Measurements from ENCODE around the gene RPP21. TPM values are rescaled to one million over a fixed set of nuclear protein-coding genes. Genes with fewer than 3 reads are reported as not detected.
A peak's percentile ranks its signal among the peaks of the same experiment; 100 is the strongest.

RPP21 gene
- total RNA-seq: 47.5 and 48.8 TPM in 2 replicates
- long read RNA-seq, partial matches to known transcripts: 0 of 5 reads
- long read RNA-seq, other reads (novel, unspliced or antisense): 1 of 5 reads

- Mint-ChIP-seq H3K27me3 (ENCODE audit: unreplicated experiment) (no peaks in the 10 kb centered on the region), H3K9me3 (ENCODE audit: unreplicated experiment) (no peaks in the 10 kb centered on the region), H3K4me1 (ENCODE audit: unreplicated experiment) (peaks cover 11% of the 10 kb centered on the region), H3K36me3 (ENCODE audit: unreplicated experiment) (peaks cover 23% of the 10 kb centered on the region), H3K4me3 (ENCODE audit: unreplicated experiment) (peak within 1 kb of the TSS; percentile 85), H3K27ac (ENCODE audit: unreplicated experiment) (peak within 1 kb of the TSS; percentile 88)
- DNase-seq (ENCODE audit: extremely low spot score, unreplicated experiment): peak; percentile 94
- TF ChIP-seq, protein P1, sequence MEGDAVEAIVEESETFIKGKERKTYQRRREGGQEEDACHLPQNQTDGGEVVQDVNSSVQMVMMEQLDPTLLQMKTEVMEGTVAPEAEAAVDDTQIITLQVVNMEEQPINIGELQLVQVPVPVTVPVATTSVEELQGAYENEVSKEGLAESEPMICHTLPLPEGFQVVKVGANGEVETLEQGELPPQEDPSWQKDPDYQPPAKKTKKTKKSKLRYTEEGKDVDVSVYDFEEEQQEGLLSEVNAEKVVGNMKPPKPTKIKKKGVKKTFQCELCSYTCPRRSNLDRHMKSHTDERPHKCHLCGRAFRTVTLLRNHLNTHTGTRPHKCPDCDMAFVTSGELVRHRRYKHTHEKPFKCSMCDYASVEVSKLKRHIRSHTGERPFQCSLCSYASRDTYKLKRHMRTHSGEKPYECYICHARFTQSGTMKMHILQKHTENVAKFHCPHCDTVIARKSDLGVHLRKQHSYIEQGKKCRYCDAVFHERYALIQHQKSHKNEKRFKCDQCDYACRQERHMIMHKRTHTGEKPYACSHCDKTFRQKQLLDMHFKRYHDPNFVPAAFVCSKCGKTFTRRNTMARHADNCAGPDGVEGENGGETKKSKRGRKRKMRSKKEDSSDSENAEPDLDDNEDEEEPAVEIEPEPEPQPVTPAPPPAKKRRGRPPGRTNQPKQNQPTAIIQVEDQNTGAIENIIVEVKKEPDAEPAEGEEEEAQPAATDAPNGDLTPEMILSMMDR (IDR thresholded peaks at IDR 0.05): no peak
Measured at GRCh38 chr6:30344868-30345671, at the start of gene RPP21. RPP21 (plus strand) TSS chr6:30345156; CDS start chr6:30345172, 16 bp downstream.

GRCh38 chr6:30295837-30296236, 49.1 kb upstream of the RPP21 start:
- Mint-ChIP-seq H3K36me3 (ENCODE audit: unreplicated experiment) (peaks cover 53% of the 10 kb centered on the region), H3K4me1 (ENCODE audit: unreplicated experiment) (no peaks in the 10 kb centered on the region), H3K4me3 (ENCODE audit: unreplicated experiment) (no peak overlapping the region), H3K27ac (ENCODE audit: unreplicated experiment) (no peak overlapping the region), H3K9me3 (ENCODE audit: unreplicated experiment) (peaks cover 17% of the 10 kb centered on the region), H3K27me3 (ENCODE audit: unreplicated experiment) (no peaks in the 10 kb centered on the region)
- TF ChIP-seq, protein P1 (IDR thresholded peaks at IDR 0.05): no peak
- no peak for DNase-seq (ENCODE audit: extremely low spot score, unreplicated experiment)

GRCh38 chr6:30304002-30304401, 41.0 kb upstream of the RPP21 start:
- Mint-ChIP-seq H3K4me1 (ENCODE audit: unreplicated experiment) (no peaks in the 10 kb centered on the region), H3K27ac (ENCODE audit: unreplicated experiment) (no peak overlapping the region), H3K9me3 (ENCODE audit: unreplicated experiment) (peaks cover 35% of the 10 kb centered on the region), H3K4me3 (ENCODE audit: unreplicated experiment) (no peak overlapping the region), H3K27me3 (ENCODE audit: unreplicated experiment) (no peaks in the 10 kb centered on the region), H3K36me3 (ENCODE audit: unreplicated experiment) (peaks cover 57% of the 10 kb centered on the region)
- no peak for DNase-seq (ENCODE audit: extremely low spot score, unreplicated experiment)
- TF ChIP-seq, protein P1 (IDR thresholded peaks at IDR 0.05): no peak

- H3K4me1 Mint-ChIP-seq (ENCODE audit: unreplicated experiment): peaks cover 5% of the 10 kb centered on the region
- peaks cover 34% of the 10 kb centered on the region for H3K36me3 Mint-ChIP-seq (ENCODE audit: unreplicated experiment)
- TF ChIP-seq, protein P1 (IDR thresholded peaks at IDR 0.05): no peak
- no peak for DNase-seq (ENCODE audit: extremely low spot score, unreplicated experiment)
- H3K4me3 Mint-ChIP-seq (ENCODE audit: unreplicated experiment): no peak overlapping the region
- no peak overlapping the region for H3K27ac Mint-ChIP-seq (ENCODE audit: unreplicated experiment)
- no peaks in the 10 kb centered on the region for H3K9me3 Mint-ChIP-seq (ENCODE audit: unreplicated experiment)
- no peaks in the 10 kb centered on the region for H3K27me3 Mint-ChIP-seq (ENCODE audit: unreplicated experiment)
Measured at GRCh38 chr6:30311101-30311500, 33.9 kb upstream of the RPP21 start.

DNA sequence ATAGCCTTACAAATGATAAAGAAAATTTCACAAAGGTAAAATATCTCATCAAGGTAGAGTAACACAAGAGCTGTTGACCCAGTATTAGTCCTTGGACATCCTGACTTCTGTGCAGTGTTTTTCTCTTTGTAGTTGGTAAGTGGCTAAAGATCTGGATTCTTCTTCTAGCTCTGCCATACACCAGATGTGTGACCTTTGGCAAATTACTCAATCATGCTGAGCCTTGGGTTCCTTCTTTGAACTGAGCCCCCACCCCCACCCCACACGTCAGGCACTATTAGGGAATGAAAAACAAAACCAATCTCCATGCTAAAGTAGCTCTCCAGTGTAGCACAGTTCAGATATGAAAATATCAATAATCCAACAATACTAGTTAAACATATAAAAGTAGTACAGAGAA, 33.3 kb upstream of the RPP21 start:
- H3K27ac Mint-ChIP-seq (ENCODE audit: unreplicated experiment): no peak overlapping the region
- peaks cover 35% of the 10 kb centered on the region for H3K36me3 Mint-ChIP-seq (ENCODE audit: unreplicated experiment)
- H3K4me3 Mint-ChIP-seq (ENCODE audit: unreplicated experiment): no peak overlapping the region
- no peaks in the 10 kb centered on the region for H3K9me3 Mint-ChIP-seq (ENCODE audit: unreplicated experiment)
- TF ChIP-seq, protein P1 (IDR thresholded peaks at IDR 0.05): no peak
- no peaks in the 10 kb centered on the region for H3K27me3 Mint-ChIP-seq (ENCODE audit: unreplicated experiment)
- H3K4me1 Mint-ChIP-seq (ENCODE audit: unreplicated experiment): peaks cover 5% of the 10 kb centered on the region
- DNase-seq (ENCODE audit: extremely low spot score, unreplicated experiment): no peak

Data from osteocyte (in vitro differentiated cells).